Panc1 (cell line): ENCODE measurements around the gene FAM43A. TPM values are rescaled to one million over a fixed set of nuclear protein-coding genes. Genes with fewer than 3 reads are reported as not detected.

ENCODE experiments used
- ATAC-seq: fragments of 200-7000 bp; cut with Tn5 transposase; 2 replicates; pipeline ENCODE4 v1.9.1; 2020; ENCODE audit warnings: mild to moderate bottlenecking, moderate library complexity
- BruUV-seq: library from RNA; stranded (reverse); fragments of 400-500 nt; replicated peaks from 2 replicates; lab custom pipeline; 2021; lab: Mats Ljungman, UMichigan
- CTCF ChIA-PET: fragments of 300-600 bp; sonication (Branson Sonifier 250); formaldehyde crosslinking; loops from one replicate; lab custom pipeline; 2022; ENCODE audit warnings: antibody characterized with exemption; lab: Charles Lee
- POLR2A ChIA-PET: fragments of 300-600 bp; sonication (Branson Sonifier 250); formaldehyde crosslinking; loops from one replicate; lab custom pipeline; 2022; ENCODE audit warnings: antibody characterized with exemption; lab: Charles Lee
- DNase-seq: peaks from one replicate; pipeline ENCODE4 v3.0.0-alpha.2; 2010; ENCODE audit warnings: low read depth, low spot score
- H3K27ac ChIP-seq: 2 replicates; pipeline ENCODE4 v1.5.1; 2011; ENCODE audit warnings: mild to moderate bottlenecking, low read length, inconsistent platforms
- H3K27me3 ChIP-seq: fragments of 200-500 bp; sonication (Bioruptor generic); 2 replicates; pipeline ENCODE4 v1.6.0; 2014; ENCODE audit warnings: low read length, inconsistent platforms; ENCODE audit not compliant: control insufficient read depth, insufficient read depth
- H3K36me3 ChIP-seq: fragments of 200-500 bp; sonication (Bioruptor generic); 2 replicates; pipeline ENCODE4 v1.5.1; 2014; ENCODE audit warnings: inconsistent platforms, mild to moderate bottlenecking, low read length, moderate library complexity; ENCODE audit not compliant: control insufficient read depth, insufficient read depth
- H3K4me1 ChIP-seq: 2 replicates; pipeline ENCODE4 v1.5.1; 2011; ENCODE audit warnings: inconsistent platforms, mild to moderate bottlenecking, low read length, moderate library complexity; ENCODE audit not compliant: control insufficient read depth, insufficient read depth
- H3K4me3 ChIP-seq, 2 experiments: 2 replicates each; pipeline ENCODE4 v1.5.1; 2011 to 2012; ENCODE audit warnings: low read depth in 2 of 2, low read length in 2 of 2, mild to moderate bottlenecking in 2 of 2, inconsistent platforms in 1 of 2, moderate library complexity in 1 of 2
- H3K9me3 ChIP-seq: fragments of 200-500 bp; sonication (Bioruptor generic); 2 replicates; pipeline ENCODE4 v1.5.1; 2014; ENCODE audit warnings: low read depth, mild to moderate bottlenecking, inconsistent platforms, low read length, moderate library complexity; ENCODE audit not compliant: control insufficient read depth, insufficient read depth
- POLR2AphosphoS5 ChIP-seq: IDR thresholded peaks from 2 replicates; pipeline ENCODE4 v1.6.1; 2012; ENCODE audit warnings: mild to moderate bottlenecking, low read depth, low read length, moderate library complexity
- REST ChIP-seq, 2 experiments: IDR thresholded peaks; 2 replicates each; pipeline ENCODE4 v1.6.1; 2011 to 2012; ENCODE audit warnings: low read depth in 2 of 2, control low read depth in 1 of 2, low read length in 1 of 2, mild to moderate bottlenecking in 1 of 2, moderate library complexity in 1 of 2; ENCODE audit not compliant: insufficient read depth in 1 of 2
- SIN3A ChIP-seq: IDR thresholded peaks from 2 replicates; pipeline ENCODE4 v1.6.1; 2012; ENCODE audit warnings: low read depth, mild to moderate bottlenecking, low read length, moderate library complexity, borderline replicate concordance; ENCODE audit not compliant: insufficient read depth
- TCF7L2 ChIP-seq: IDR thresholded peaks from 2 replicates; pipeline ENCODE4 v1.6.1; 2011; ENCODE audit warnings: mild to moderate bottlenecking, low read depth, low read length, inconsistent platforms
- in situ Hi-C: cut with HindIII; loops from 2 replicates; pipeline ENCODE4 v1.10.0; 2016; ENCODE audit warnings: low sequenced_read_pairs, low pct_unique_long_range_greater_than_20kb
- intact Hi-C: fragments of 100-400 bp; cut with micrococcal nuclease; formaldehyde crosslinking; loops from one replicate; pipeline ENCODE4 v1.10.0; 2022; ENCODE audit not compliant: unreplicated experiment
- total RNA-seq: library from RNA; stranded (reverse); gene quantifications from one replicate; pipeline ENCODE4 v1.2.1, GENCODE V29; 2021; ENCODE audit not compliant: unreplicated experiment
- TF ChIP-seq, protein P1 (sequence below): fragments of 450-650 bp; IDR thresholded peaks from 2 replicates; pipeline ENCODE4 v1.5.1; 2017; ENCODE audit warnings: mild to moderate bottlenecking

The FAM43A gene
- total RNA-seq, 1 experiment from 2014 or later = 51.4 TPM

DNA sequence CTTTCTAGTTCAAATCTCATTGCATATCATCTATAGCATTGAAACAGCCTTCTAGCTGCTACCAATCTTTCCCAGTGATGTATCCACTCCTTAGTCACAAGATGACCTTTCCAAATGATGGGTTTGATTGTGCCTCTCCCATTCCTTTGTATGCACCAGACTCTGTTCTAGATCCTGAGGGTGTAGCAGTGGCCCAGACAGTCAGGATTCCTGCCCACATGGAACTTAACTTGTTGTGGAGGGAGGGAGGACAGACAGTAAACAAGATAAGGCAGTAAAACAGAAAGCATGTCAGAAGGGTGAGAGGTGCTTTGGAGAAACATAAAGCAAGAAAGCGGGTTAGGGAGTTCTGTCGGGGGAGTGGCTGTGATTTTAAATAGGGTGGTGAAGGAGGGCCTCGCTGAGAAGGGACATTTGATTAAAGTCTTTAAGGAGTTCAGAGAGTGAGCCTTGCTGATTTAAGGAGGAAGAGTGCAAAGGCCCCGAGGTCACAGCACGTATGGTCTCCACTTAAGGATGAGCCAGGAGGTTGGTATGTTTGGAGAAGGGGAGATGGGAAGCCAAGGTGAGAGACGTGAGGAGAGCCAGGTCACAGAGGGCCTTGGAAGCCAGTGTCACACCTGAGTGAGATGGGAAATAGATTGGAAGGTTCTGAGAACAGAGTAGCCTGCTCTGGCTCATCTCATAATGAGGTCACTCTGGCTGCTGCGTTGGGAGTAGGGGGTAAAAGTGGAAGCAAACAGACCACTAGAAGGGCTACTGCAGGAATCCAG is 38.3 kb downstream of the FAM43A start:
- Histone ChIP-seq H3K36me3 (no peaks in the 10 kb centered on the region), H3K27me3 (no peaks in the 10 kb centered on the region), H3K4me1 (peaks cover 6% of the 10 kb centered on the region), H3K4me3 (no peak overlapping the region), H3K27ac (0 out of 2 replicates have a peak overlapping the region, but pooled peaks have one; percentile 5), H3K9me3 (no peaks in the 10 kb centered on the region; the same call in 1 of the 2 replicates)
- ATAC-seq = no peak
- no peak for DNase-seq
- ChIA-PET CTCF (no interaction called here), POLR2A (no interaction called here)
- in situ Hi-C loops (no loop called here), intact Hi-C loops (no loop called here)
- BruUV-seq = no TSS peak
- TF ChIP-seq POLR2AphosphoS5 = no peak
- TF ChIP-seq SIN3A = no peak
- TF ChIP-seq, protein P1, sequence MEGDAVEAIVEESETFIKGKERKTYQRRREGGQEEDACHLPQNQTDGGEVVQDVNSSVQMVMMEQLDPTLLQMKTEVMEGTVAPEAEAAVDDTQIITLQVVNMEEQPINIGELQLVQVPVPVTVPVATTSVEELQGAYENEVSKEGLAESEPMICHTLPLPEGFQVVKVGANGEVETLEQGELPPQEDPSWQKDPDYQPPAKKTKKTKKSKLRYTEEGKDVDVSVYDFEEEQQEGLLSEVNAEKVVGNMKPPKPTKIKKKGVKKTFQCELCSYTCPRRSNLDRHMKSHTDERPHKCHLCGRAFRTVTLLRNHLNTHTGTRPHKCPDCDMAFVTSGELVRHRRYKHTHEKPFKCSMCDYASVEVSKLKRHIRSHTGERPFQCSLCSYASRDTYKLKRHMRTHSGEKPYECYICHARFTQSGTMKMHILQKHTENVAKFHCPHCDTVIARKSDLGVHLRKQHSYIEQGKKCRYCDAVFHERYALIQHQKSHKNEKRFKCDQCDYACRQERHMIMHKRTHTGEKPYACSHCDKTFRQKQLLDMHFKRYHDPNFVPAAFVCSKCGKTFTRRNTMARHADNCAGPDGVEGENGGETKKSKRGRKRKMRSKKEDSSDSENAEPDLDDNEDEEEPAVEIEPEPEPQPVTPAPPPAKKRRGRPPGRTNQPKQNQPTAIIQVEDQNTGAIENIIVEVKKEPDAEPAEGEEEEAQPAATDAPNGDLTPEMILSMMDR = no peak
- no peak for TF ChIP-seq TCF7L2
- TF ChIP-seq REST (IDR thresholded peaks at IDR 0.05; ENCODE audit: insufficient read depth in 1 of 2, low read depth in 2 of 2, low read length in 1 of 2) = no peak

DNA sequence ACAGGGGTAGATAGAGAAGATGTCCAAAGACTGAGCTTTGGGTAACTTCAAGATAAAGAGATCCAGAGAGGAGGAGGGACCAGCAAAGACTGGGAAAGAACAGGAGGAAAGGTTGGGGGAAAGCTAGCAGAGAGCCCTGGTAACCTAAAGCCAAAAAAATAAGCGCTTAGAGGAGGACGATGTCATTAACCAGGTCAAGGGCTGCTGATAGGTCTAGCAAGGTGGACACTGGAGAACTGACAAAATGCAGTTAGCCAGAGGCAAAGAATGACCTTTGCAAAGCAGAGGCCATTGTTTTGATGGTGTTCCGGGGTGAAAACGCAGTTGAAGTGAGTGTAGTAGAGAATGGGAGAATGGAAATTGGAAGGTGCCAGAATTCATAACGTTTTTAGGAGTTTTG is 39.7 kb downstream of the FAM43A start:
- in situ Hi-C loops = no loop called here
- Histone ChIP-seq H3K27me3 (no peaks in the 10 kb centered on the region), H3K27ac (no peak overlapping the region), H3K4me3 (no peak overlapping the region), H3K9me3 (no peaks in the 10 kb centered on the region), H3K4me1 (peaks cover 6% of the 10 kb centered on the region), H3K36me3 (no peaks in the 10 kb centered on the region)
- TF ChIP-seq POLR2AphosphoS5 (no peak), TCF7L2 (no peak), SIN3A (no peak), REST (IDR thresholded peaks at IDR 0.05; ENCODE audit: insufficient read depth in 1 of 2, low read depth in 2 of 2, low read length in 1 of 2) (no peak)
- TF ChIP-seq, protein P1 = no peak
- intact Hi-C loops = no loop called here
- DNase-seq = no peak
- CTCF ChIA-PET = no interaction called here
- POLR2A ChIA-PET = no interaction called here
- no peak for ATAC-seq
- no TSS peak for BruUV-seq
